Stimulated activated naive CD8-positive, alpha-beta T cell treated with anti-CD3 and anti-CD28 coated beads, Interleukin-15, Interleukin-2, amounts not matched to agents 100 ng/mL and 50 ng/mL, for 24 hours (primary cell): ENCODE measurements around the gene MRPL23.

Experiments used
- H3K27ac Mint-ChIP-seq: one replicate; pipeline ENCODE4 v1.8.0; 2021; ENCODE audit warnings: mild to moderate bottlenecking, mixed read lengths
- H3K27me3 Mint-ChIP-seq: one replicate; pipeline ENCODE4 v1.8.0; 2021; ENCODE audit warnings: mixed read lengths
- H3K36me3 Mint-ChIP-seq: one replicate; pipeline ENCODE4 v1.8.0; 2021; ENCODE audit warnings: low read depth, mixed read lengths
- H3K4me1 Mint-ChIP-seq: one replicate; pipeline ENCODE4 v1.8.0; 2021; ENCODE audit warnings: low read depth, mixed read lengths
- H3K4me3 Mint-ChIP-seq: one replicate; pipeline ENCODE4 v1.8.0; 2021; ENCODE audit warnings: mild to moderate bottlenecking, mixed read lengths
- H3K9me3 Mint-ChIP-seq: one replicate; pipeline ENCODE4 v1.8.0; 2021; ENCODE audit warnings: mixed read lengths

Gene MRPL23

DNA sequence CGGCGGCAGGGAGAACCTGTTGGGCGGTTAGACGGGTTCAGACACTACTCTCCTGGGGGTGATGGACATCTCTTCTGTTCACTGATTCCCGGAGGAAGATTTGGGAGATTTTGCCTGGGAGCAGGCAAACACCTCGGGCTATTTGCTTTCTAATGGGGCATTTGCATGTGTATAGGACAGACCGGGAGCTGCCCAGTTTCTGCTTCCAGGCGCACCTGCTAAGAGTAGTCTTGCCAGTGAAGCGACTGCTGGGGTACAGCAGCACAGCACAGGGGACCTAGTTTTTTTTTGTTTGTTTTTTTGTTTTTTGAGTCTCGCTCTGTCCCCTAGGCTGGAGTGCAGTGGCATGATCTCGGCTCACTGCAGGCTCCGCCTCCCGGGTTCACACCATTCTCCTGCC lies 57.3 kb downstream of the MRPL23 start:
- no peak overlapping the region for H3K4me3 Mint-ChIP-seq
- no peaks in the 10 kb centered on the region for H3K9me3 Mint-ChIP-seq
- H3K27ac Mint-ChIP-seq: no peak overlapping the region
- H3K27me3 Mint-ChIP-seq: no peaks in the 10 kb centered on the region
- H3K4me1 Mint-ChIP-seq: no peaks in the 10 kb centered on the region
- H3K36me3 Mint-ChIP-seq: no peaks in the 10 kb centered on the region
